Measurements from ENCODE around the gene GATD1.

- TF ChIP-seq FOXM1 (IDR thresholded peaks at IDR 0.05; ENCODE audit: borderline replicate concordance): no peak
- TF ChIP-seq BHLHE40 (IDR thresholded peaks at IDR 0.05; ENCODE audit: borderline replicate concordance): no peak
- TF ChIP-seq SUZ12 (IDR thresholded peaks at IDR 0.05): no peak
These were observed 7.2 kb downstream of the GATD1 start for GRCh38 chr11:769887-770641.
